ENCODE results near the gene BLNK. TPM values are rescaled to one million over a fixed set of nuclear protein-coding genes. Genes with fewer than 3 reads are reported as not detected.

Gene BLNK
- total RNA-seq, 1 donor from 2014 or later, result 267 TPM

DNA sequence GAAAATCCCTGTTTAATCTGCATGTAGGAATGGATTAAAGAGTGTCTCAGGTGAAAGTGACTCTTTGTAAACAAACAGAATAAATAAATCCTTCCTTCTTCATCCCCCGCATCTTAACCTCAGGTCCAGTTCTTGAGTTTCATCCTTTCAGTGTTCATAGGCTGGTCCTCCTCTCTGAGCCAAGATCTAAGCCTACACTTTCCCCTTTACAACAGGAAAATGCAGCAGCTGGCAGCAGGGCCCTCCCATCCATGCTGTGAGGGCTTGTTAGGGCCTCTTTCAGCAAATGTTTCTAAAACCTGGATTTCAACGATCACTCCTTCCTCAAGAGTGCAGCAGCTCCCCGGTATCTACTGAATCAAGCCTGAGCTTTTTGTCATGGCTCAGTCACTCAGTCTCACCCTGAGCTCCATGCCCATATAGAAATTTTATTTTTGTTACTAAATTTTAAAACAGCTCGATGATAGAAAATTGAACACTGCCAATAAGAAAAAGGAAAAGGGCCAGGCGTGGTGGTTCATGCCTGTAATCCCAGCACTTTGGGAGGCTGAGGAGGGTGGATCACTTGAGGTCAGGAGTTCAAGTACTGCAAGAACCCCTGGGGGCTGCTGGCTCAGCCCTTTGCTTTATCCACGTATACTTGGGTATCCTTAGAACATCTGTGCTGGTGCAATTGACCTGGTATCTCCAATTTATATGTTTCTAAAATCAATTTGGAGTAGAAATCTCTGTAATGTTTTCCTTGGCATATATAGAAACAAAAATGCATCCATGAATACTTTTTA is 15.6 kb downstream of the BLNK start:
- H3K9me3 Mint-ChIP-seq, result no peaks in the 10 kb centered on the region
- peak overlapping the region; percentile 77 for H3K27ac Mint-ChIP-seq
- no peak overlapping the region for H3K4me3 Mint-ChIP-seq
- intact Hi-C loops (cut with micrococcal nuclease), result loop anchor here (2.0 to 5.0 kb wide), 2 partner anchors 15 to 37 kb away; partner anchors contain the start of gene BLNK
- DNase-seq (no peak), ATAC-seq (ENCODE audit: low read depth) (no peak)
- peaks cover 84% of the 10 kb centered on the region for H3K4me1 Mint-ChIP-seq
- no peak for TF ChIP-seq CTCF (IDR thresholded peaks at IDR 0.05)
- CTCF ChIA-PET, result interaction anchor here (4.2 kb wide), 1 partner anchor 26 kb away, joined by 13 read pairs; no protein-coding TSS in a partner anchor
- H3K36me3 Mint-ChIP-seq (ENCODE audit: low read depth), result peaks cover 70% of the 10 kb centered on the region
- POLR2A ChIA-PET, result interaction anchor here (0.6 to 12.1 kb wide), 8 partner anchors 10 to 969 kb away, joined by 3 to 93 read pairs (median 5); partner anchors contain the start of gene BLNK
- no peaks in the 10 kb centered on the region for H3K27me3 Mint-ChIP-seq

DNA sequence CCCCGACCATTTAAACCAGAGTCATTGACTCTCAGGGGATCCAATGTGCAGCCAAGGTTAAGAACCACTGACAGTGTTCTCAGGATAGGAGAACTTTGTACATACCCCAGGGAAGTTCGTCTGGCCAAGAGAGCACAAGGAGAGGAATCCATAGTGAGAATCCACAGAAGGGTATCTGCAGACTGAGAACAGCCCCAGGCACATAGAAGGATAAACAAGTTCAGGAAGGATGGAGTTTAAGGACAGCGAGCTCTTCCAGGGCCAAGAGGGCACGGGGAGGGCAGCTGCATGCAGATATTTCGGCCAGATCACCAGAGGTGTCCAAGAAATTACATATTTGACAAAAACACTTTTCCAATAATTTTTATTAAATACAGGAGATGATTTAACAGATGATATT is 16.4 kb downstream of the BLNK start:
- H3K9me3 Mint-ChIP-seq, result no peaks in the 10 kb centered on the region
- intact Hi-C loops (cut with micrococcal nuclease), result loop anchor here (5.0 kb wide), 1 partner anchor 37 kb away; no protein-coding TSS in a partner anchor
- peaks cover 83% of the 10 kb centered on the region for H3K4me1 Mint-ChIP-seq
- peak overlapping the region; percentile 77 for H3K27ac Mint-ChIP-seq
- ATAC-seq (ENCODE audit: low read depth), result no peak
- ChIA-PET POLR2A (interaction anchor here (1.6 to 11.2 kb wide), 4 partner anchors 10 to 24 kb away, joined by 4 to 93 read pairs (median 5); partner anchors contain the start of gene BLNK), CTCF (interaction anchor here (4.2 kb wide), 1 partner anchor 25 kb away, joined by 13 read pairs; no protein-coding TSS in a partner anchor)
- H3K4me3 Mint-ChIP-seq, result no peak overlapping the region
- DNase-seq, result no peak
- no peak for TF ChIP-seq CTCF (IDR thresholded peaks at IDR 0.05)
- H3K36me3 Mint-ChIP-seq (ENCODE audit: low read depth), result peaks cover 68% of the 10 kb centered on the region
- H3K27me3 Mint-ChIP-seq, result no peaks in the 10 kb centered on the region

DNA sequence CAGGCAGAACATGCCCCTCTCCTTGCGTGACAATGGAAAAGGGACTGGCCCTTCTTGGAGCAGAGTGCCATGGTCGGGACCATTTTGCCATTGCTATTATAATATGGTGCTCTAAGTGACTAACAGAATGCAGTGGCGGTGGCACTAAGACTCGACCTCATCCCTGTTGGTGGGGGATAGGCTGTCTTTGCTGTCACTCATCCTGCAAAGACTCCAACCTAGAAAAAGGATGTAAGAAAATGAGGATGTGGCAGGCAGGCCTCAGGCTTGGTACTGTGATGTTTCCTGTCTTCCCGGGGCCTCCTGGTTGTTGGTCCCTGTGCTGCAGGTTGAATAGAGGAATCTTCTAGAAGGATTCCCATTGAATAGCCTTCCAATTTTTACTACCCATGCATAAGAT is 18.6 kb downstream of the BLNK start:
- TF ChIP-seq CTCF (IDR thresholded peaks at IDR 0.05), result no peak
- H3K4me1 Mint-ChIP-seq, result peaks cover 81% of the 10 kb centered on the region
- POLR2A ChIA-PET, result interaction anchor here (11.2 kb wide), 1 partner anchor 19 kb away, joined by 93 read pairs; the partner anchor contains the start of gene BLNK
- no peaks in the 10 kb centered on the region for H3K27me3 Mint-ChIP-seq
- H3K4me3 Mint-ChIP-seq, result no peak overlapping the region
- ATAC-seq (ENCODE audit: low read depth), result no peak
- CTCF ChIA-PET, result no interaction called here
- H3K9me3 Mint-ChIP-seq, result peaks cover 2% of the 10 kb centered on the region
- DNase-seq, result no peak
- intact Hi-C loops (cut with micrococcal nuclease), result no loop called here
- H3K36me3 Mint-ChIP-seq (ENCODE audit: low read depth), result peaks cover 66% of the 10 kb centered on the region
- H3K27ac Mint-ChIP-seq, result peak overlapping the region; percentile 72

DNA sequence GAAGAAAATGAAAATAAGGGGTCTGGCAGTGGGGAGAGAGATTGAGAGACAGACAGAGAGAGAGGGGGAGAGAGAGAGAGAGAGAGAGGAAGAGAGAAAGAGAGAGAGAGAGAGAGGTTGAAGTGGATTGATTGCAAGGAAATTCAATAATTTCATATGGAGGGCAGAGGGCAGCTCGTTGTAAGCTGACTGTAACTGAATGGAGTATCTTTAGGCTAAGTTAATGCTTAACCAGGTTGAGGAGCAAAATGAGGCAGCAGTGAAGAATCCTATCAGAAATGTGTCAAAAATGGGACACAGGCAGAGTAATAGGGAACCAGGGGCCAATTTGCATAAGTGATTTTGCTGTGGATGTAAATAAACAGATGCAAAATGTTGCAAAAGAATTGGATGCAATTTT is 21.0 kb downstream of the BLNK start:
- ChIA-PET CTCF (interaction anchor here (2.3 kb wide), 1 partner anchor 21 kb away, joined by 14 read pairs; no protein-coding TSS in a partner anchor), POLR2A (interaction anchor here (0.7 to 4.5 kb wide), 3 partner anchors 21 to 1159 kb away, joined by 3 to 33 read pairs (median 9); partner anchors contain the start of gene BLNK)
- Mint-ChIP-seq H3K27ac (peak overlapping the region; percentile 64), H3K36me3 (ENCODE audit: low read depth) (peaks cover 71% of the 10 kb centered on the region), H3K4me1 (peaks cover 73% of the 10 kb centered on the region), H3K4me3 (no peak overlapping the region), H3K9me3 (peaks cover 2% of the 10 kb centered on the region), H3K27me3 (no peaks in the 10 kb centered on the region)
- TF ChIP-seq CTCF (IDR thresholded peaks at IDR 0.05), result no peak
- intact Hi-C loops (cut with micrococcal nuclease), result no loop called here
- DNase-seq, result no peak
- no peak for ATAC-seq (ENCODE audit: low read depth)

DNA sequence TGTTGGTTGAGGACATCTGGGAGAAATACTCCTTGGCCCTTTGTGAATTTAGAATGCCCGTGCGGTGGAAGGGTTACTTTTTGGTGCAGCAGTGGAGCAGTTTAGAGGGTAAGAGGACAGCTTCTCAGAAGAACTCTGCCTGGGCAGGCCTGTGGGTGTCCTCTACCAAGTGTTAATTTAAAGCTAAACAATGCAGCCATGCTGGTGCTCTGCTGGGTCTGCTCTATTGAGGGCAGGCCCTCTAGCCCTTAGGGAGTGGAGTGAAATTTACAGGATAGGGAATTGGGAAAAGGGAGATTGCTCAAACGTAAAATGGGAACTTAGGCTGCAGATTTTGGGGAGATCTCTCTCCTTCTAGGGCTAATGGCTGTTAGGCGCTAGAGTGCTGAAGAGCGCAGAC is 22.1 kb downstream of the BLNK start:
- intact Hi-C loops (cut with micrococcal nuclease), result no loop called here
- H3K27me3 Mint-ChIP-seq, result no peaks in the 10 kb centered on the region
- no peak overlapping the region for H3K4me3 Mint-ChIP-seq
- ATAC-seq (ENCODE audit: low read depth), result no peak
- POLR2A ChIA-PET, result interaction anchor here (0.9 to 4.5 kb wide), 5 partner anchors 11 to 41 kb away, joined by 3 to 33 read pairs (median 3); partner anchors contain the start of gene BLNK
- H3K27ac Mint-ChIP-seq, result peak overlapping the region; percentile 64
- peaks cover 75% of the 10 kb centered on the region for H3K4me1 Mint-ChIP-seq
- H3K9me3 Mint-ChIP-seq, result peaks cover 2% of the 10 kb centered on the region
- CTCF ChIA-PET, result interaction anchor here (1.0 to 2.3 kb wide), 2 partner anchors 20 to 44 kb away, joined by 5 to 14 read pairs; no protein-coding TSS in a partner anchor
- DNase-seq, result no peak
- H3K36me3 Mint-ChIP-seq (ENCODE audit: low read depth), result peaks cover 71% of the 10 kb centered on the region
- no peak for TF ChIP-seq CTCF (IDR thresholded peaks at IDR 0.05)
